ENCODE measurements around the gene LRMDA.

Gene LRMDA

GRCh38 chr10:75940742-75941141, 509.3 kb downstream of the LRMDA start:
- DNase-seq: no peak

DNA sequence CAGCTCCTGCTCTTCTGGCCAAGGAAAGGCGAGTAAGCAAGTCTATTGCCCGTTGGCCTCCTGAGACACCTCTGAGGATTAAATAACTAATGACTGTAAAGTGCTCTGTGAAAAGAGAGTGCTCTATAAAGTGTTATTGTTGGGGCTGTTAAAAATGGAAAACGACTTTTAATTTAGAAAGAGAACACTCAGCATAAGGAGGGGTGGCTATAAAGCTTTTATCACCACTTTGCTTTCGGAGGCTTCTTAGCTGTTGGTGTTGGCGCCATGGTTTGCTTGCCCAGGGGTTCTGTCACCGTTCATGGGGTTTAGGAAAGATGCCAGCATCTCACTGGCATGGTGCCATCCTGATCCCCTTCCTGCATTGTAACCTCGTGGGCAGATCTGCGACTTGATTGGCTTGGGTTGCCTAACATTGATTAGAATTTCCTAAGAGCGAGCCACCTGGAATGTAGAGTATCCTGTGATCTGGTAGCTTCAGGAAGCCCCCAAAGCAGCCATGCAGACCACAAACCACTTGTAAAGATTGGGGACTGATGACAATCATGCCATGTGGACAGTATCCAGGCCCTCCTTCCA, 509.9 kb downstream of the LRMDA start:
- DNase-seq: no peak

- no peak for DNase-seq
These were observed 512.6 kb downstream of the LRMDA start for GRCh38 chr10:75944061-75944460.

DNA sequence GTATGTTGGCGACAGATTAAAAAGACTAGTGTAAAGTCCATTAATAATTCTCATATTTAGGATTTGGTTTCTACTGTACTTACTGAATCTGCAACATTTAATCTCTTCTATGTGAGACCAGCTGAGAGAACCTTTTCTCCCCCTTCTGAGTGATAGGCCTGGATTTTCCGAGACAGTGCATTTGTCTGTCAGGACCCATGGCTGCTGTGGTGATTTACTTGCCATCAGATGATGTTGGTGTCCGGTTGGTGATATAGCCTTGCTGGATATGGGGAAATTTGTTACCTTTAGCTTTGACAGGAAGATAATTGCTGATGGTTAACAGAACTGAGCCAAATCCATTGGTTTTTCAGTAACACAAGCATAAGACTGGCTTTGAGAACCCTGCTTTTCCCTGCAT, 517.2 kb downstream of the LRMDA start:
- no peak for DNase-seq

DNA sequence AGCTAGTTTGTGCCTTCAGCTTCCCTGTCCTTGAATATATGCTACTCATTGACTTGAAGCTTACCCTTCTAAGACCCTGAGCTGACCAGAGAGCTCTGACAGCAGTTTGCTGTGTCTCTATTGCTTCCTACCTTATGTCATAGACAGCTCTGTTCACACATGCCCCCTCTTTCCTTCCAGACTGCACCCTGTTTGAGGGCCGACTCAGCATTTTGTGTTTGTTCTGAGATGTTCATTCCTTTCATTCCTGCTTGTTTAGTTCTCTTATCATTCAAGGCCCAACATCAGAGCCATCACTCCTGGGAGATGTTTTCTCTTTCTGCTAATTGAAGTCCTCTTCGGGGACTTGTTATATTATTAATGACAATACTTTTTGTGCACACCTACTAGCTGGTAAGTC, 518.9 kb downstream of the LRMDA start:
- DNase-seq: no peak

DNA sequence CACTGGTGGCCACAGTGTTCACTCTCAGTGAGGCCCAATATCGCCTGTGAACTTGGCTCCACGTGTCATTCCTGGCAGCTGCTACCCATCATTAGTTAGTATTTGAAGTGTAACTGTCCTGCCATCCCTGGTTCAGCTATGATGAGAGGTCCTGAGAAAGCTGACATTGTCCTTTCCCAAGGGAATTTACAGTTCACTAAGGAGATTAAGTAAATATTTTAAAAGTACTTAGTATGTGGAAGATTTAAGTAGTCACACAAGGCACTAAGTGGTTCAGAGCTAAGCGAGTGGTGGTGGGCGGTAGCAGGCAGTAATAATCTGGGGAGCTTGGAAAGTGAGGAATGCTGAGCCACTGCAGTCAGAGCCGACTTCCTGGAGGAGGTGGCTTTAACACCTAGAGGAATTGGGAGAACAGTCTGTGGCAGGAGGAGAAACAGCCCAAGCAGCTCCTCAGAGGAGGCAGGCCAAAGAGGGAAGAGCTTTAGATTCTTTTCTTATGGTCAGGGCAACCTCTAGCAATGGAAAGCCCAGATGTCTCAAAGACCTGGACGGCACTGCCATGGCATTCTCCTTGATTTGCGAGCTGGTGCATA, 519.7 kb downstream of the LRMDA start:
- DNase-seq: no peak

DNA sequence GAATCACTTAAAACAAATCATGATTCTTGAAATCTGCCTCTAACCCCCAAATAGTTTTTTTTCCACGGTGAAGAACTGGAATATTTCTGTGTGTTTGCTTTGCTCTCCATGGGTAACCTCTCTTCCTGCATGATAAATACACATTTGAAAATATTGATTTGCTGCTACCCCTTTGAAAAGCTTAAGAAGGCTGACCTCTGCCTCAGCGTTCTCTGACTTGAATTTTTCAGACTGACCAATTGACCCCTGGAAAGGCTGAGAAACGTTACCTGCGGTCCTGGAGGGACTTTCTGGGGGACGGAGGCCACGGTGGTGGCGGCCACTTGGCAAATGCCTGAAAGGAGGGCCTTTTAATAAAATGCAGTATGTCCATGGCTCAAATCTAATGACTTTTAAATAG, 520.2 kb downstream of the LRMDA start:
- DNase-seq: no peak

- no peak for DNase-seq
These were observed 520.7 kb downstream of the LRMDA start for GRCh38 chr10:75952093-75952492.

DNA sequence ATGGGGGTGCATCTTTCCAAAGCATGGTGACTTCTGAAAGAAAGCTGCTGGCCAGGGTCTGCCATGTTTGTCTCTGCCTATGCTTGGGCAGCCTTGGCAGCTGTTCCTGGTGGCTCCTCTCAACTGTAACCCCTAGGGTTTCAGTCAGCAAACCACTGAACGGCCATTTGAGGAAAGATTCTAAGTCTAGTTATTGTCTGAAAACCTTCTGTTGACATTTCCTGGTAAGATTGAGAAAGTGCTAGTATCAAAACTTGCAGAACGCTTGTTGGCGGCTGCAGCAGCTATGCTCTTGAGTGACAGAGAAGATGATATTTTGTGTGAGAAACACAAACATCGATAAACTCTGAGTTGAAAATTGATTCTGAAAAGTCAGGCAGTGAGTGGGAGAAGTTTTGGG, 523.1 kb downstream of the LRMDA start:
- DNase-seq: no peak

DNA sequence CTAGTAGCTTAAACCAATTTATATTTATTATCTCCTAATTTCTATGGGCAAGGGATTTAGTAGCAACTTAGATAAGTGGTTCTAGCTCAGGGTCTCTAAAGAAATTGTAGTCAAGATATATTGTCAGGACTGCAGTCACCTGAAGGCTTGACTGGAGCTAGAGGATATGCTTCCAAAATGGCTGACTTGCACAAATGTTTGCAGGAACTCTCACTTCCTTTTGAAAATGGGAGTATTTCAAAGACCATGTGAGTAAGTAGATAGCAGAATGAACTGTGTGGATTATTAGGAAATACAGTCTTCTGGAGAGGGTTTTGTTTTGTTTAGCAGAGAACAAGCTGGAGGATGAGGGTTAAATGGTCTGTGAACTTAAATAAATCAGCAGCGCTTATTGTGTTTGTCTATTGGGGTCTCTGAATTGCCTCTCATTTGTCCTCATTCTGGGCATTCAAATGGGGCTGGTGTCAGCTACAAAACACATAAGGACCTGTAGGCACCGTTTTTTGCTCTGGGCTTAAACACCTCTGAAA, 524.6 kb downstream of the LRMDA start:
- no peak for DNase-seq

GRCh38 chr10:75956624-75957023, 525.2 kb downstream of the LRMDA start:
- DNase-seq: no peak

- DNase-seq: no peak
These were observed 526.1 kb downstream of the LRMDA start for GRCh38 chr10:75957314-75958120.

DNA sequence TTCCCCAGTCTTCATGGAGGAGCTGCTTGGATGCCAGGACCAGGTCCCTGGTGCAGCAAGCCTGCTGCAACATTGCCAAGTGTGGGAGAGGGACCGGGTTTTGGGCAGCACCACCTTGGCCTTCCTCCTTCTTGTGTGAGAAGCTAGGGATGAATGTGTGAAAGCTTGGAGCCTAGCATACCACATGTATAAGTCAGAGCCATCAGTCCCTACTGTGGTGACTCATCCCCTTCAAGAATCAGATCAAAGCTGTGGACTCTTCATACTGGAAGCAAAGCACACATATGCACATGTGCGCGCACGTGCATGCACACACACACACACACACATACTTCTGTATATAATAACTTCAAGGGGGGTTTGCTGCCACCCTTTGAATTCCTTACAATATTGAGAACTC, 527.8 kb downstream of the LRMDA start:
- no peak for DNase-seq

GRCh38 chr10:75959912-75960311, 528.5 kb downstream of the LRMDA start:
- no peak for DNase-seq

- DNase-seq: no peak
These were observed 531.1 kb downstream of the LRMDA start for GRCh38 chr10:75962395-75963061.

GRCh38 chr10:75967491-75967890, 536.1 kb downstream of the LRMDA start:
- no peak for DNase-seq

- DNase-seq: no peak
These were observed 537.6 kb downstream of the LRMDA start for GRCh38 chr10:75969031-75969430.

DNA sequence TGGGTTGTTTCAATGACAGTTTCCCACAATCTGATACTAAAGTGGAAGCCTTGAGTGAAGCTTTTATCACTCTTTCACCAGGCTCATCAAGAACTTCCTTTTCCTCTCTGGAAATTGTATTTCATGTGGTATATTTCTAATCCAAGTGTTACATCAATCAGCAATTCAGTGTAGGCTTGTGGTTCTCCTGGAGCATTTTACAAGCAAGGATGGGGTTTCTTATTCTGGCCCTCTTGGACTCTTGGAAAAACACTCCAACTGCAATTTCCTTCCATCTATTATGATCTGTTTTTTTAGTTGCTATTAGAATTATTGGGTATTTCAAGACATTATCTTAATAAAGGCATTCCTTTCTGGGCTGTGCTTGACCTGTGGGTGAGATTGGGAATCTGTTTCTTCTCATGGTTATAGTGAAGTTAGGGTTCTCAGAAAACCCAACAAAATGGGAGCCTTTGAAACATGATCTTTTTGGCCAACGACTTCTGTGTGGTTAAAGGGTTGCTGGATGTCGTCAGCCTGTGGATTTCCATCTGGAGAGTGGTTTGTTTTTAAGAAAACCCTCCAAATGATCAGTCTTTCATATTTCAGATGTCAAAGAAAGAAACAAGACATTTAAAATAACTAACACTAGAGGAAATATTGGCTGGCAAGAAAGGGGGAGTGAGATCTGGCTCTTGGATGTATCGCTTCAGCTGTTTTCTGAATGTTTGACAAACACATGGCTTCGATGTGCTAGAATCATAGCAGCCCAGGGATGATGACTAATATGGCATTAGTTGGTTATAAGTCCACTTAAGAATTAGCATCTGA, 540.2 kb downstream of the LRMDA start:
- no peak for DNase-seq

- DNase-seq: no peak
These were observed 541.3 kb downstream of the LRMDA start for GRCh38 chr10:75972491-75973276.

DNA sequence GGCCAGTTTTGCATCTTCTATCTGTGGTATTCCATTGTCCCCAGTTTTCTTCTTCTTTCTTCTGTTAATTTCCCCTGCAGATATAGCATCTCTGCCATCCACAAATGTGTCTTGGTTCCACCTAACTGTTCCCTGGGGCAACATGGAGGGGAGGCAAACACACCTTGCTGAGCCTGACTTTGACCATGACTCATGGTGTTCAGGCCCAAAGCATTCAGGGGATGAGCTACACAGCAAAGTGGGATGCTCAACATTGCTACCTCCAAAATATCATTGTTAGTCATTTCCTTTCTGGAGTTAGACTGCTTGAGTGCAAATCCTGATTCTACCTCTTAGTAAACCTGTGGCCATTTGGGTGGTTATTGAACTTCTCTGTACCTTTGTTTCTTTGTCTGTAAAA, 542.7 kb downstream of the LRMDA start:
- no peak for DNase-seq

DNA sequence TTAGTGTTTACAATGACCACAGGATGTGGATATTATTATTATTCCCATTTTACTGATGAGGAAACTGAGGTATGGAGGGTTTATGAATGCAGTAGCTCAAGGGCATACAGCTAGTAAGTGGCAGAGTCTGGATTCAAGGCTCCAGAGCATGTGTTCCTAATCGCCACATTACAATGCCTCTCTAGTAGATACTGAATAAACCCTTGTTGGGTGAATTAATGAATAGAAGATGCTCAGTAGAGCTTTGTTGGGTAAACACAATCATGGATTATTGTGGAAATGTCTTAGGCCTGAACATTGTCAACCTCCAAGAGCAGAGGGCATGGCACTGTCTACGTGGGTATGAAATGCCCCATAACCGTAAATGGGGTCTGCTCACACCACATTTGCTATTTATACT, 545.3 kb downstream of the LRMDA start:
- no peak for DNase-seq

DNA sequence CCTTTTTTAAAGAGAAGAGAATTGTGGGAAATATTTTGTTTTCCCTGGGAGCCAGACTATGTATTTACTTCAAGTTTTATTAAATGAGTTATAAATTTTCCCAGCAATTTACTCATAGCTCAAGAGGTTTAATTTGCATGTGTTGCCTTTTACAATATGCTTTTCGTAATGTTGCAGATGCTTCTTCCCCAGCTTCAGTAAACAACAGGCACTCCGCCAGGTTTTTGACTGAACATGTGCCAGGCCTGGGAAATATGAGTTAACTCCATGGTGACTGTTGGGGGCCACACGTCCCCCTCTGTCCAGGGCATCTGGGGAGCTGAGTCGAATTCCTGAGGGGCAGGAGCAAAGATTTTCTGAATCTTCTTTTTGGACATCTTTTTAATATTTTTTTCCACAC, 545.7 kb downstream of the LRMDA start:
- peak; percentile 3 for DNase-seq
